ENCODE measurements around the gene CHCHD3. TPM values are rescaled to one million over a fixed set of nuclear protein-coding genes. Genes with fewer than 3 reads are reported as not detected.
A peak's percentile ranks its signal among the peaks of the same experiment; 100 is the strongest.

Gene CHCHD3
- total RNA-seq (10 to 100 TPM; 25.6 to 33.7 (median 30.3) TPM), total RNA-seq (17.7 to 109 (median 27.6) reads per million in 29 experiments)
- total RNA-seq (2013): 35.9 TPM

- POLR2A ChIA-PET: interaction anchor here (0.6 to 0.9 kb wide), 2 partner anchors 171 to 179 kb away, joined by 3 to 4 read pairs; partner anchors contain the start of gene EXOC4 (in 1 of the 2)
- peaks cover 7 to 16% of the 10 kb centered on the region in 2 experiments for H3K4me1 ChIP-seq (ENCODE audit: control insufficient read depth in 1 of 2, extremely low read depth in 1 of 2, insufficient read depth in 2 of 2, low read length in 2 of 2)
- H3K27ac ChIP-seq (ENCODE audit: low read length): peak within 1 kb of the TSS; percentile 89
- no peaks in the 10 kb centered on the region for H3K9me3 ChIP-seq
- Mint-ChIP-seq H3K27ac (peak within 1 kb of the TSS; percentile 87 to 94), H3K27me3 (peaks cover 0 to 1% of the 10 kb centered on the region in 2 donors), H3K36me3 (peaks cover 8% of the 10 kb centered on the region), H3K9me3 (no peaks in the 10 kb centered on the region), H3K4me1 (peaks cover 33 to 37% (median 34%) of the 10 kb centered on the region in 3 donors), H3K4me3 (peak within 1 kb of the TSS; percentile 90 to 93 (median 91))
- H3K36me3 ChIP-seq (ENCODE audit: control insufficient read depth in 2 of 2, extremely low read depth in 1 of 2, insufficient read depth in 1 of 2, low read length in 1 of 2): no peaks in the 10 kb centered on the region
- H3K4me3 ChIP-seq (ENCODE audit: control insufficient read depth in 1 of 2, extremely low read depth in 1 of 2, low read length in 1 of 2): peak within 1 kb of the TSS; percentile 94 to 96
- CTCF ChIA-PET: interaction anchor here (0.9 to 1.3 kb wide), 4 partner anchors 30 to 1235 kb away, joined by 3 to 4 read pairs (median 3); partner anchors contain the start of gene SLC35B4 (in 1 of the 2)
- H3K27me3 ChIP-seq (replicated peaks in 1 of 2; ENCODE audit: control insufficient read depth in 2 of 2, extremely low read depth in 1 of 2, insufficient read depth in 2 of 2, low read length in 1 of 2): no peaks in the 10 kb centered on the region
- ATAC-seq (replicated peaks in 1 of 4) (peak; percentile 99 to 100 (median 100)), DNase-seq (peak; percentile 88 to 98 (median 96))
- WGBS (ENCODE audit: insufficient coverage): 0% methylated on average over 54 of the region's 58 CpGs
Measured at GRCh38 chr7:133081599-133082389, at the start of gene CHCHD3. Gene CHCHD3, minus strand, starts transcription at chr7:133082090. Its CDS starts 153 bp downstream, at chr7:133081937.

- ATAC-seq (replicated peaks in 1 of 4) (no peak), DNase-seq (no peak)
- CTCF ChIA-PET: no interaction called here
- POLR2A ChIA-PET: no interaction called here
- H3K9me3 Mint-ChIP-seq: no peaks in the 10 kb centered on the region
- H3K27me3 Mint-ChIP-seq: peaks cover 0 to 5% of the 10 kb centered on the region in 2 donors
- no peaks in the 10 kb centered on the region for H3K36me3 Mint-ChIP-seq
- H3K4me1 Mint-ChIP-seq: no peaks in the 10 kb centered on the region
- WGBS (ENCODE audit: insufficient coverage): 92% methylated on average over 5 of the region's 8 CpGs
- no peak overlapping the region for H3K27ac Mint-ChIP-seq
- H3K4me3 ChIP-seq (ENCODE audit: control insufficient read depth in 1 of 2, extremely low read depth in 1 of 2, low read length in 1 of 2): no peak overlapping the region
- peaks cover 0 to 3% of the 10 kb centered on the region in 2 experiments for H3K27me3 ChIP-seq (replicated peaks in 1 of 2; ENCODE audit: control insufficient read depth in 2 of 2, extremely low read depth in 1 of 2, insufficient read depth in 2 of 2, low read length in 1 of 2)
- no peaks in the 10 kb centered on the region for H3K9me3 ChIP-seq
- H3K36me3 ChIP-seq (ENCODE audit: control insufficient read depth in 2 of 2, extremely low read depth in 1 of 2, insufficient read depth in 1 of 2, low read length in 1 of 2): no peaks in the 10 kb centered on the region
- no peak overlapping the region for H3K4me3 Mint-ChIP-seq
- H3K4me1 ChIP-seq (ENCODE audit: control insufficient read depth in 1 of 2, extremely low read depth in 1 of 2, insufficient read depth in 2 of 2, low read length in 2 of 2): no peaks in the 10 kb centered on the region
- no peak overlapping the region for H3K27ac ChIP-seq (ENCODE audit: low read length)
Measured at GRCh38 chr7:133130166-133130565, 48.3 kb upstream of the CHCHD3 start.

DNA sequence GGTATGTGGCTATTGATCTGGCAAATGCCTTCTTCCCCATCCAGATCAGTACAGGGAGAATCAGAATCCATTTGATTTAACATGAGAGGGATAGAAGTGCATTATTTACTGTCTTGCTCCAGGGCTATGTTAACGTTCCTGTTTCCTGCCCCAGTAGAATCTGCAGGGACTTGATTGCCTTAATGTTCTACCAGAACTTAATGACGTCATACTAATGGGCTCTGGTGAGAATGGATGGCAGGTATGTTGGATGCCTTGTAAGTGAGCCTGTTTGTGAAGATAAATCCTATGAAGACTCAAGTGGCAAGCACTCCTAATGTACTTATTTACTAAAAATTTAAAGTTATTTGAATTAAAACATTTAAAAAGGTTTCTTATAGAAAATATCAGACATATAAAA, 44.5 kb upstream of the CHCHD3 start:
- Mint-ChIP-seq H3K4me3 (no peak overlapping the region), H3K36me3 (no peaks in the 10 kb centered on the region), H3K4me1 (no peaks in the 10 kb centered on the region), H3K27me3 (peaks cover 0 to 2% of the 10 kb centered on the region in 2 donors), H3K27ac (no peak overlapping the region), H3K9me3 (no peaks in the 10 kb centered on the region)
- no peak overlapping the region for H3K4me3 ChIP-seq (ENCODE audit: control insufficient read depth in 1 of 2, extremely low read depth in 1 of 2, low read length in 1 of 2)
- ATAC-seq (replicated peaks in 1 of 4) (no peak), DNase-seq (no peak)
- ChIA-PET POLR2A (no interaction called here), CTCF (no interaction called here)
- no peaks in the 10 kb centered on the region for H3K36me3 ChIP-seq (ENCODE audit: control insufficient read depth in 2 of 2, extremely low read depth in 1 of 2, insufficient read depth in 1 of 2, low read length in 1 of 2)
- no peaks in the 10 kb centered on the region for H3K9me3 ChIP-seq
- 30% methylated on average over 1 of the region's 2 CpGs for WGBS (ENCODE audit: insufficient coverage)
- no peak overlapping the region for H3K27ac ChIP-seq (ENCODE audit: low read length)
- H3K27me3 ChIP-seq (replicated peaks in 1 of 2; ENCODE audit: control insufficient read depth in 2 of 2, extremely low read depth in 1 of 2, insufficient read depth in 2 of 2, low read length in 1 of 2): peaks cover 0 to 6% of the 10 kb centered on the region in 2 experiments
- no peaks in the 10 kb centered on the region for H3K4me1 ChIP-seq (ENCODE audit: control insufficient read depth in 1 of 2, extremely low read depth in 1 of 2, insufficient read depth in 2 of 2, low read length in 2 of 2)

DNA sequence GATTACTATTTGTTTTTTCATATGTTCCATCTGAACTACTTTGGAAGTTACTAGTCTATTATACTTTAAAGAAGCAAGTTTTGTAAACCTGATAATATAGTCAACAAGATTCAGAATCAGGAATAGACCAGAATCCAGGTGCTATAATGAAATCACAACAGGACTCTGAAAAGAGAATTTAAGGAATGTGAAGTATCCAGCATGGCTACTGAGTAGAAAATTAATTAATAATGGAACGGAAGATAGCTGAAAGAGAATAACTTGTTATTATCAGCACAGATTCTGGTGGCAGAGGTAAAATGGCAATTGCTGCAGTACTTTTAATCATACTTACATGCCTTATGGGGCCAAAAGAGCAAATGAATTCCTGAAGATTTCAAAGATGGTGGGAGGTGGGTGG, 43.1 kb upstream of the CHCHD3 start:
- no peak overlapping the region for H3K4me3 ChIP-seq (ENCODE audit: control insufficient read depth in 1 of 2, extremely low read depth in 1 of 2, low read length in 1 of 2)
- H3K36me3 ChIP-seq (ENCODE audit: control insufficient read depth in 2 of 2, extremely low read depth in 1 of 2, insufficient read depth in 1 of 2, low read length in 1 of 2): no peaks in the 10 kb centered on the region
- no peaks in the 10 kb centered on the region for H3K4me1 ChIP-seq (ENCODE audit: control insufficient read depth in 1 of 2, extremely low read depth in 1 of 2, insufficient read depth in 2 of 2, low read length in 2 of 2)
- H3K4me3 Mint-ChIP-seq: no peak overlapping the region
- ATAC-seq (replicated peaks in 1 of 4) (no peak), DNase-seq (no peak)
- peaks cover 0 to 6% of the 10 kb centered on the region in 2 experiments for H3K27me3 ChIP-seq (replicated peaks in 1 of 2; ENCODE audit: control insufficient read depth in 2 of 2, extremely low read depth in 1 of 2, insufficient read depth in 2 of 2, low read length in 1 of 2)
- no peaks in the 10 kb centered on the region for H3K4me1 Mint-ChIP-seq
- ChIA-PET CTCF (no interaction called here), POLR2A (no interaction called here)
- no peaks in the 10 kb centered on the region for H3K9me3 ChIP-seq
- no peaks in the 10 kb centered on the region for H3K9me3 Mint-ChIP-seq
- no peak overlapping the region for H3K27ac ChIP-seq (ENCODE audit: low read length)
- no CpG with 5 or more reads among the region's 1 CpG for WGBS (ENCODE audit: insufficient coverage)
- H3K27ac Mint-ChIP-seq: no peak overlapping the region
- H3K27me3 Mint-ChIP-seq: peaks cover 2 to 4% of the 10 kb centered on the region in 2 donors
- no peaks in the 10 kb centered on the region for H3K36me3 Mint-ChIP-seq

DNA sequence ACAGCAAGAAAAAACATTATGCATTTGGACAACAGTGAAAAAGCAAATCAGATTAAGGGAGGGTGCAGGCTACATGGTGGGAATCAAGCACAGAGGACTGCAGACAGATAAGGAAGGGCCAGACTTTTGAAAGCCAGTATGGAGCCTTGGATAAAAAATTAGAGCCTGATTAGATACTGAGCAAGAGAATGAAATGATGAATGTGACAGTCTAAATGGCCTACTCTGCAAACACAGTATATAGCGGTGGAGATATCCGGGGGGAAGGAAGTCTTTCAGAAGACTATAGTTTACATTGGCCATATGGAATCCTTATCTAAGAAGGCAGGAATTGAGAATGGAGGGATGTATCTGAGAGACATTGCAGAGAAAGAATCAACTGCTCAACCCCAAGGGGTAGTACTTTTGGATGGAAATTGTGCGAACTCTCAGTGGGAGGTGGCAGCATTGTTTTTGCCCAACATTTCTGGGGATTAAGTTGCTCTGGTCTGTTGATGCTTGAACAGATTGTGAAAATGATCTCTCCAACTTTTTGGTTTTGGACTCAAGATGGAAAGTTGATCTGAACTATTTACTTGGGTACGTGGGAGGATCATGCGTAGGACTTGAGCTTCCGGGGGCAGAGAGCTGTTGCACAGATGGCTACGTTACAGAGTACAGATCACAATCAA, 39.4 kb upstream of the CHCHD3 start:
- Mint-ChIP-seq H3K27me3 (peaks cover 4% of the 10 kb centered on the region in 2 donors), H3K27ac (no peak overlapping the region), H3K4me3 (no peak overlapping the region), H3K36me3 (no peaks in the 10 kb centered on the region), H3K4me1 (no peaks in the 10 kb centered on the region), H3K9me3 (no peaks in the 10 kb centered on the region)
- no peak overlapping the region for H3K27ac ChIP-seq (ENCODE audit: low read length)
- no peak for DNase-seq
- H3K36me3 ChIP-seq (ENCODE audit: control insufficient read depth in 2 of 2, extremely low read depth in 1 of 2, insufficient read depth in 1 of 2, low read length in 1 of 2): no peaks in the 10 kb centered on the region
- WGBS (ENCODE audit: insufficient coverage): 80% methylated on average over 2 of the region's 7 CpGs
- no peak for ATAC-seq (replicated peaks in 1 of 4)
- no peaks in the 10 kb centered on the region for H3K9me3 ChIP-seq
- CTCF ChIA-PET: no interaction called here
- H3K27me3 ChIP-seq (replicated peaks in 1 of 2; ENCODE audit: control insufficient read depth in 2 of 2, extremely low read depth in 1 of 2, insufficient read depth in 2 of 2, low read length in 1 of 2): peaks cover 0 to 12% of the 10 kb centered on the region in 2 experiments
- H3K4me1 ChIP-seq (ENCODE audit: control insufficient read depth in 1 of 2, extremely low read depth in 1 of 2, insufficient read depth in 2 of 2, low read length in 2 of 2): no peaks in the 10 kb centered on the region
- H3K4me3 ChIP-seq (ENCODE audit: control insufficient read depth in 1 of 2, extremely low read depth in 1 of 2, low read length in 1 of 2): no peak overlapping the region
- POLR2A ChIA-PET: no interaction called here

GRCh38 chr7:133119067-133119466, 37.2 kb upstream of the CHCHD3 start:
- ChIA-PET POLR2A (no interaction called here), CTCF (no interaction called here)
- H3K4me3 ChIP-seq (ENCODE audit: control insufficient read depth in 1 of 2, extremely low read depth in 1 of 2, low read length in 1 of 2): no peak overlapping the region
- H3K4me1 ChIP-seq (ENCODE audit: control insufficient read depth in 1 of 2, extremely low read depth in 1 of 2, insufficient read depth in 2 of 2, low read length in 2 of 2): no peaks in the 10 kb centered on the region
- Mint-ChIP-seq H3K36me3 (no peaks in the 10 kb centered on the region), H3K27me3 (peaks cover 4% of the 10 kb centered on the region in 2 donors), H3K4me1 (peaks cover 0 to 7% (median 0%) of the 10 kb centered on the region in 3 donors), H3K4me3 (no peak overlapping the region), H3K9me3 (no peaks in the 10 kb centered on the region), H3K27ac (no peak overlapping the region)
- H3K27ac ChIP-seq (ENCODE audit: low read length): no peak overlapping the region
- H3K9me3 ChIP-seq: no peaks in the 10 kb centered on the region
- DNase-seq: no peak
- no peaks in the 10 kb centered on the region for H3K36me3 ChIP-seq (ENCODE audit: control insufficient read depth in 2 of 2, extremely low read depth in 1 of 2, insufficient read depth in 1 of 2, low read length in 1 of 2)
- H3K27me3 ChIP-seq (replicated peaks in 1 of 2; ENCODE audit: control insufficient read depth in 2 of 2, extremely low read depth in 1 of 2, insufficient read depth in 2 of 2, low read length in 1 of 2): peaks cover 0 to 6% of the 10 kb centered on the region in 2 experiments
- no peak for ATAC-seq (replicated peaks in 1 of 4)

All from T-cell (primary cell).